HG03045 (cell line): Measurements from ENCODE around the gene EN1.

Source experiments
- ATAC-seq: cut with Tn5 transposase; IDR thresholded peaks from one replicate; pipeline ENCODE4 v1.9.1; 2021; ENCODE audit warnings: mild to moderate bottlenecking, moderate library complexity; ENCODE audit not compliant: unreplicated experiment

EN1 gene

DNA sequence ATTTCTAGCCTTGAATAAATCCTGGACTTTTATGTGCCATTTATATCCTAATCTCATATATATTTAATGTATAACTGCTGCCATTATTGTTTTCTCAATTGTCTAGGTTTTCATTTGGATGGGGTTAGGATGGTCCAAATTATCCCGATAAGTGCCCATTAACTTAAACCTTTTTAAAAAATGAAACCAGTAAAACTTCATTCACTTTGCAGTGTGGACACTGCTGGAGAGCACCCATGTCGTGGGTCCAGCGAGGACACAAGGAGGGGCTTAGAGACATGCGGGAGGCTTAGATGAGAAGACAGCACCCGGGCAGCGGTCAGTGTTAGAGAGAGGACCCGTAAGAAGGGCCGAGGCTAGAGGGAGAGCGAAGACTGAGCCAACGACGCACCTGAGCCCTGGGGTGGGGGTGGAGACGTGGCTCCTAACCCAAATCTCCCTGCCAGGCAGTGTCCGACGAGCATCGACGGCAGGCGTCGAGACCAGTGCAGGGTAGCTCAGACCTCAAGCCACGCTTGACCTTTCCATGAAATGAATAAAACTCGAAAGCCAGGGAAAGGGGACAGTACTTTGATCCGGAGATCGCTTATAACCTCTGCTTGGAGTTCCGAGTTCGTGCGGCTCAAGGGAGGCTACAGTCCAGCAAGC lies 9.0 kb upstream of the EN1 start:
- no peak for ATAC-seq

DNA sequence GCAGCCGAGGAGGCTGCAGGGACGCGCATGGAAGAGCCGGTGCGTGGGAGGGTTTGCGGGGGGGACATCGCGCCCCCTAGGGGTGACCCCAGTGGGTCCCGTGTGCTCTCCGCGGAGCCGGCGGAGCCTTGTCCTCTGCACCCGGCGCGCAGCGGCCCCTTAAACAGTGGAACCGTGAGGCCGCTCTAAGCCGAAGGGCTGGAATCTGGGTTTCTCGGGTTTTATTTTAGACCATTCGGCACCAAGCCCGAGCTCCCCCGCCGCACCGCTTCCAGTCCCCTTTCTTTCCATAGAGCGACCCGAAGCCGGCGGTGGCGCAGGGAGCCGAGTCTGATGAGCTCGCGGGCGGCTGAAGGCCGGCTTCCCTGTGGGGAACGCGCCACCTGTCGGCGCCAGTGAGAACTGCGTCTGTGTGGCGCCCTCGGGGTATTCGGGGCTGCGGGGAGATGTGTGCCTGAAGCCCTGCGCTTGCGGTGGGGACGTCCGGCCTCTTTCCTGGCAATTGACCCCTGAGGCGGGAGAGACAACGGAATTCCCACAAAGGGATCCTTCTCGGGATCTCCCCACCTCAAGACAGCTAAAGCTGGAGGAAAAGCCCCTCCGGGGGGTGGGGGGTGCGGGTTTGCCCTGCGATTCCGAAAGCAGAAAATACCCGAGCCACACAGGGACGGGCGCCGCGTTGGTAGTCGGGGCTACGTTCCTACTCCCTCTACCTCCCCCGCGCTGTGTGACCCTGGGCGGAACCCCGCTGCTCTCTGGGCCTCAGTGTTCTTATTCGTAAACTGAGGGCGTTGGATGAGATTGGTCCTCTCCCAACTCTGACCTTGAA lies 8.2 kb upstream of the EN1 start:
- peak; percentile 70 for ATAC-seq

DNA sequence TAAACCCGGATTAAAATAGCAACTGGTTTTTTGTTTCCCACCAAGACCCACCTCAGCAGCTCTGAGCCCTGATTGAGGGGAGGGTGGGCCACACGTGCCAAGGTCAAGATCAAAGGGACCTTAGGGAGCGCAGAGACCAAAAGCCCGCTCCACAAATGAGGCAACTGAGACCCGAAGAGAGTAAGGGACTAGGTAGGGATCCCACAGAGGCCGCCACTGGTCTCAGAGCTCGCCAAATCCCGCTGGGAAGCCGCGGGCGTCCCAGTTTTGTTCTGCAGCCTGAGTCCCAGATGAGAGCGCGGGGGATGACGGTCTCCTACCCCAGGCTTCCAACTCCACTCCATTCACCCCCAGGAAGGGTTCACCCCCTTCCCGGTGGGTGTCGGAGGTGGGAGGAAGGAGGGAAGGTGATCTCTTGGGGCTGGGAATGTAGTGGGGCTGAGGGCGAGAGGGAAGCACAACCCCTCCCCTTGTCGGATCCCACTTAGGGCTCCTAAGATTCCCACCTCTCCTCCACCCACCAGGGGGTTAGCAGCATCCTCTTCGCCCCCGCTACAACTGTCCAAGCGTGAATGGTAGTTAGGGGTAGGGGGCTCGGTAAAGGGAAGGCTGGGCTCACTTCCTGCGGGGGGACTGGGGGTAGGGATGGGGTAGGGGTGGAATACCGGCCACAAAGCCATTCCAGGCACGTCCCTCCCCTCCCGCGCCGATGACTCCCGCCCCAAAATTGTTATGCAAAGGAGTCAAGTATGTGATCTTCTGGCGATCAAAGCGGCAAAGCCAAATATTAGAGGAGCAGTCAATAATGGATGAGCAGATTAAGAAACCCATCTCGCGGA lies 7.3 kb upstream of the EN1 start:
- no peak for ATAC-seq

DNA sequence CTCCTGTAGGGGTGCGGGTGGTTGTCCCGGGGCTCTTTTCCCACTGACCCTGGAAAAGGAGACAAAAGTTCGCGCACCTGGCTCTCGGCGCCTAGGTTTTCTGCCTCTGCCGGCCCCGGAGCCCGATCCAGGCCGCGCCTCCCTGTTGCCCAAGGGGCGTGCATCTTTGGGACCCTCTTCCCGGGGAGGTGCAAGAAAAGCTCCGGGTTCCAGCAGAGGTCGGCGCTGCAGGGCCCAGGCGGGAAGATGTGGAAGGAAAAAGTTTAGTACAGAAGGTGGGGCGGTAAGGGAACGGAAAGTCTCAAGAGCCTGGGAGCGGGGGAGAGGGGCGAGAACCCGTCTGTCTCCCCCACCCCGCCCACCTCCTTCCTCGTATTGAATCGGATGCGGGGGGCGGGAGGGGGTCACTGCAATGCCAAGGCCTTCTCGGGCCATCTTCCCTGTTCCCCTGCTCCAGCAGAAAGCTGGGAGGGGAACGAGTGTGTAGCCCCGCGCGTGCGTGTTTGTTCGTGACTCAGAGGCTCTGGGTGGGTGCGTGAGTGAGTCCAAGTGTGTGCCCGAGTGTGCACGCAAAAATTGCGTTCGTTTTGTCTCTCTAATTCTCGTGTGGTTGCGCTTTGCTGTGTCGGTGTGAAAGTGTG lies 6.3 kb upstream of the EN1 start:
- no peak for ATAC-seq

DNA sequence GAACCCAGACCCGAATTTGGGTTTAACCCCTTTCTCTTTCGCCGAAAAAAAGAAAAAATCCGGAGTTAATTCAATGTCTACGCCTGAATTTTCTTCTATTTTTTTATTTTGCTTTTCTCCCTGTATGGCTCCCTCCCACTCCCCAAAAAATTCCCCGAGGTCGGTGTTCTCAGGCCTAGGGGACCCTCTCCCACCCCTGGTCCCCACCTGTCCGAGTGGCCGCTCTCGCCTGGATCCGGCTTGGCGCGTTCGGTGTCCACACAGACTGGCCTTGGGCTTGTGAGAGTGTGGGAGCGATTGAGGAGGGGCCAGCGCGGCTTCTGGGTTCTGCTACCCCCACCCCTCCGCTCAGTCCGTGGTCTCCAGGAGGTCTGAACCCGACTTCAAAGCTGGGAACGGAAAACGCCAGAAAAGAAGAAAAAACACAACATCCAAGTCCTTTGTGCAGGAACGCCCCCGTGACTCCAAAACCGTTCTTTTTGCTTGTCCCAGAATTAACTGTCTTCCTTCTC lies 5.7 kb upstream of the EN1 start:
- ATAC-seq, result no peak

DNA sequence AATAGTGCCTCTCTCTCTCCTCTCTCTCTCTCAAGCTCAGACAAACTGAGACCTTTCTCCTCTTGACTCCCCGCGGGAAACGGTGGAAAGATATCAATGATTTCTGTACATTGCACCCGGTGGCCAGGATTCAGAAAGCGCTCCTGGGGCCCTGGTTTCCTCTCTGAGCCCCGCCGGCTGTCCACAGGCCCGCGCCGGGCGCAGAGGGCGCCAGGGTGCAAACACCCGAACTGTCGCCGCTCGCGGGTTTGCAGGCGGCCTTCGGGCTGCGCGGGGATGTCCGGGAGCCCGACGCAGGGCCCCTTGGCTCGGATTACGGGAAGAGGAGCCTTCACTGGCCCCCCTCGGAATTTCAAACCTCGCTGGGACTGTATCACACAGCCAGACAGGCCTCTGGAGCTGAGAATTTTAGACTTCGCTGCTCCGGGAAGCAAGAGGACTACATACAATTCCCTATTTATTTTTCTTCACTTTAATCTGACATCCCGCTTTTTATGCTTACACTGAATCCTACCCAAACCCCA lies 5.2 kb upstream of the EN1 start:
- no peak for ATAC-seq

DNA sequence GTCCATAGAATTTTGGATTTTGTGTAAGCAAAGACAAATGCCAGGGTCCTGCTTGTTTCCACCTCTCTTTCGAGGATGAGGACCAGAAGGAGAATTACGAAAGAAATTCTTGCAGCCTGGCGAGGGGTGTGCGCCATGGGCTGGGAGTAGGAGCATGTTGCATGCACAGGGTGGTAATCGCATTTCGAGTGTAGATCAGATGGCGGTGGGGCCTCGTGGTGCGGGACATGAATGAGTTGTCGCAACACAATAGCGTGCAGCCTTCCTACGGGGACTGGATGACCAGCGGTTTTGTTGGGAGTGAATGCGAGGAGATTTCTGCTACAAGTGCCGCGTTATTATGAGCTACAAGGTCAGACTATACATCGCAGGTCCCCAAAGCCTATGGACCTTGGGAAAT lies 4.2 kb upstream of the EN1 start:
- no peak for ATAC-seq

DNA sequence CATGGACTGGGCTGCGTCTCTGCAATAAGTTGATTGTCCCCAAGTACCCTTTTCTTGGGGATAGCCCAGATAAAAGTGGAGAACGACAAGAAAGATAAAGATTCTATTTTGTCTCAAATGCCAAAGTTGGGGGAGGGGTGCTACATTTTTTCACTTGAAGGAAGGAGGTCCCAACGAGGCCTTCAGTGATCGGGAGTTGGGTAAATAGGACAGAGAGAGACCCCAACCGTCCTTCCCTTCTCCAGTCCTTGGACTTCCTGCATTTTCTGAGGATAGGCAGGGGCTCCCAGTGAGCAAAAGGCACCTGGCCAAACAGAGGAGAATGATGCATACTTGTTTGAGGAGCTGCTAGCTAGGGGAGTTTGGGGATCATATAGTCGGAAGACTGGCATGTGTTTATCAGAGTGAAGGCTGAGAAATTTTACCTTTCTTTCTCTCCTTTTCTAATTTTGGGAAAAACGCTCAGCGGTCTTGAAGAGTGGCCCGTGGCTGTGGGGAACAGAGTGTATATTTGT lies 3.5 kb upstream of the EN1 start:
- no peak for ATAC-seq

DNA sequence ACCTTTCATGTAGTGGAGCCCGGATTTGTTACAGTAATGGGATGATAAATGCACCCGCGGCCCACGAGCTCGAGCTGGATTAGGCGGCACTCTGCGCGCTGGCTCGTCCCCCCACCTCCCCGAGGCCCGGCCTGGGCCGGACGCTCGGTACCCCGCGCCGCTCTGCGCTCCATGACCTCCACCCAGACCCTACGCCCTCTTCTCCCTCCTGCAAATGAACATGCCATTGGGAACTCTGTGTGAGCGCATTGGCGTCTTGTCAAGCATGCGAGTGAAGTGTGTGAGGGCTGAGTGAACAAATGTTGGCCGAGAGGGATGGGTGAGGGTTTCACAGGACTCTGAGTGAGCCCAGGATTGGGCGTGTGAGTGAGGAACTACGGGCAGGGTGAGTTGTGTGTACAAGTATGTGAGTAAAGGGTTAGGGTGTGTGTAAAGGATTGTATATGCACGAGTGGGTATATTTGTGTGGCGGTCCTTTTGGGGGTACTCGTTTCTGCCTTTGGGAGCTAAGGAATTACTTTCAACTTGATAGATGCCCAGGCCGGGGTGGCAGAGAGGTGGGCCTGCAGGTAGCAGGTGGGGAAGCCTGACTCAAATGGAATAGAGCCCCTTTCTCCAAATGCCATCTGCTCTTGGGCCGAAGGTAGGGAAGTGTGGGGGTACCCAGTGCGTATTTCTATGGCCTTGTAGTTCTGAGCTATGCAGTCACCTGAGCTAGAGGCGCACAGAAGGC lies 2.9 kb upstream of the EN1 start:
- ATAC-seq, result no peak

DNA sequence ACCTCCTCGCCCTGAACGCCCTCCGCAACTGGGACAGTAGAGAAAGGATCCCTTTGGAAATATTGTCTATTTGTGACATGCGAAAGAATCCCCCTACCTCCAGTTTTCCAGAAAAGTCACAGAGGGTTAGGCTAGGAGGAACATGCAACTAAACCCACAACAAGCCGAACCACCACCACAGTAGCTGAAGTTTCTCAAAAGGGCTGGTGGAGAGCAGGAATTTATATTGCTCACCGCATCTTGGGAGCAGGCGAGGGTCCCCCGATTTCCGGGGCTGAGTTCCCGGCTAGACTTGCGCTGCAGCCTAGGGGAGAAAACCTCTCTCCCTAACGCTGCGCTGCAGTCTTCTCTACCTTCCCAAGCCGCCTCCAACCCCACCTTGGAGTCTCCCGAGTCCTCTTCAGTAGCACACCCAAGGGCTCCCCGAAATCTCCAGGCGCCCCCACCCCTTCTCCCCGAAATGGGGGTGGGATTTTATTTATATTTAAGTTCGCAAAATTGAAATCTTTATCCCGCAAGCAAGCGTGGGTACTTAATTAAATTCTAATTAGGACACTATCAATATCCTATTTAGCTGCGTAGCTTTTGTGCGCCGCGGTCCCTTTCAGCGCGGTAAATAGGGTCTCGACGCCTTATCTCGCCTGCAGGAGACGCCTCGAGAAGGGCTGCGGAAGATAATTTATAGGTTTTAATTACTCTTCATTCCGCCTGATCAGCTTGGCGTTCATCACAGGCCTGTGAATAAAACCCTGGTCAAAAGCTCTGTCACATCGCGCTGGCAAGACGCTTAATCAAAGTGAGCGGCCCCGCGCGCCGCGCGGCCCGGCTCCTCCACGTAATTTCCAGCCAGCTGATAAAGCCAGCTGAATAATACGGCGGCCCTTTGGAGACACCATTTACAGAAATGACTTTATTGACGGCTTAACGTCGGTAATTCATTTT lies 2.0 kb upstream of the EN1 start:
- no peak for ATAC-seq

DNA sequence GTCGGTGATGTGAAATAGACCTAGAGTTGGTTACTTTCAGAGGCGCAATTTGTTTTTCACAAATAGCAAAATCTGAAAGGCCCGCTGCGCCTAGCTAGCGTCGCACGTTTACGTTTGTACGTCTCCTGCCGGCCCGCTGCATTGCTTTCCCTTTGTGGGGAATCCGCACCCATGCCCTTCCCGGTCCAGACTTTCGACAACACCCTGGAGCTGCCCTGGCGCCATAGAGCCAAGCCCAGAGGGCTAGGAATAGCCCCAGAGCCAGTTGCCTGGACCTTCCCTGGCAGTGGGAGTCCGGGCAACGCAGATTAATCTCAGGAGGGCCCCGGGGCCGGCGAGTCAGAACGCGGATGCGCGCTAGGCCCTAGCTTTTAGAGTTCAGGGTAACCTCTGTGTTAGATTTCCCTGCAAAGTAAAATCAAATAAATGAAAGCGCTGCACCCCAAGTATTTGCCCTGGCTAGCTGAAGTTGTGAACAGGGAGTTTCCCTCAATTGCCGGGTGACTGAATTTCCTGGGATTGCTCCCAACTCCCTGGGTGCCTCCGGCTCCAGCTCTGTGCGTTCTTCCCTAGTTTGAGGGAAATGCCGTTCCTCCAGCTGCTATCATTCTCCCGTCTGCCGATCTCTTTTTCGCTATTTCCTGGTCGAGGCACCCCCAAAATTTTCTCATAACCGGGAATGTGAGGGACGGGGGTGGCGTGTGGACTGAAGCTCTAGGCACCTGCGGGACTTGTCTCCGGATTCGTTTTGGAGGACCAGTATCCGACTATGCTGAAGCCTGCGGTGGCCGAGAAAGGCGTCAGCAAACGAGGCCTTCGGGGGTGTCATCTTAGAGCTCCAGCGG lies 1.2 kb upstream of the EN1 start:
- ATAC-seq, result no peak

DNA sequence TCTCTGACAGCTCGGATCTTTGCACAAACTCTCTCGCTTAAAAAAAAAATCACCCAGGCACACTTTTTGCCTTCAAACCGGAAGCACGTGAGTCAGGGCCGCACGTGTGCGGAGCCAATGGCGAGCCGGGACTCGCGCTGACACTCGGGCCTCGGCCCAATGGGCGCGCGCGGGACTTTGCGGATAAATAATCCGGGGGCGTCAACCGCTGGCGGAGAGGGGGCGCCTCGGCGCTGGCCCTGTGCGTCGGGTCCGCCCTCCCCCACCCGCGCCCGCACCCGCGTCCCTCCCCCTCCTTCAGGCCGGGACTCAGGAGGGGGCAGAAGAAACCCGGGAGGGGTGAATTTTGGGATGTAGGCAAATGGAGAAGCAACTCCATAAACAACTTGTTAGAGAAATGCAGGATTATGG lies 319 bp upstream of the EN1 start:
- ATAC-seq, result no peak

DNA sequence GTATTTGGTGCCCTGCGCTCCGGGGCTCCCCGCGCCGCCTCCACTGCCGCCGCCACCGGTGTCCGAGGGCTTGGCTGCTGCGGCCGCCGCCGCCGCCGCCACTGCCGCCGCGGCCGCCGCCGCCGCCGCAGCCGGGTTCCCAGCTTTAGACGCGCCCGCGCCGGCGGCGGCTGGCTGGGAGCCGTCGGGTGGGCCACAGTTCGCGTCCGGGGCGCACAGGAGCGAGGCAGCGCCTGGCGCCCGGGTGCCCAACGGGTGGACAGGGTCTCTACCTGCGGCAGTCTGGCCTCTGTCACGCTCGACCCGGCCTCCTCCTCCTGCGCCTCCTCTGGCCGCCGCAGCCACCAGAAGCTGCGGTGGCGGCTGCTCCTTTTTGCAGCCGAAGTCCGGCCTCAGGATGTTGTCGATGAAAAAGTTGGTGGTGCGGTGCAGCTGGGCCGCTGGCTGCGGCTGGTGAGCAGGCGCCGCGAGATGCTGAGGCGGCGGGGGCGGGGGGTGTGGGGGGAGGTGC lies 951 bp downstream of the EN1 start:
- no peak for ATAC-seq

DNA sequence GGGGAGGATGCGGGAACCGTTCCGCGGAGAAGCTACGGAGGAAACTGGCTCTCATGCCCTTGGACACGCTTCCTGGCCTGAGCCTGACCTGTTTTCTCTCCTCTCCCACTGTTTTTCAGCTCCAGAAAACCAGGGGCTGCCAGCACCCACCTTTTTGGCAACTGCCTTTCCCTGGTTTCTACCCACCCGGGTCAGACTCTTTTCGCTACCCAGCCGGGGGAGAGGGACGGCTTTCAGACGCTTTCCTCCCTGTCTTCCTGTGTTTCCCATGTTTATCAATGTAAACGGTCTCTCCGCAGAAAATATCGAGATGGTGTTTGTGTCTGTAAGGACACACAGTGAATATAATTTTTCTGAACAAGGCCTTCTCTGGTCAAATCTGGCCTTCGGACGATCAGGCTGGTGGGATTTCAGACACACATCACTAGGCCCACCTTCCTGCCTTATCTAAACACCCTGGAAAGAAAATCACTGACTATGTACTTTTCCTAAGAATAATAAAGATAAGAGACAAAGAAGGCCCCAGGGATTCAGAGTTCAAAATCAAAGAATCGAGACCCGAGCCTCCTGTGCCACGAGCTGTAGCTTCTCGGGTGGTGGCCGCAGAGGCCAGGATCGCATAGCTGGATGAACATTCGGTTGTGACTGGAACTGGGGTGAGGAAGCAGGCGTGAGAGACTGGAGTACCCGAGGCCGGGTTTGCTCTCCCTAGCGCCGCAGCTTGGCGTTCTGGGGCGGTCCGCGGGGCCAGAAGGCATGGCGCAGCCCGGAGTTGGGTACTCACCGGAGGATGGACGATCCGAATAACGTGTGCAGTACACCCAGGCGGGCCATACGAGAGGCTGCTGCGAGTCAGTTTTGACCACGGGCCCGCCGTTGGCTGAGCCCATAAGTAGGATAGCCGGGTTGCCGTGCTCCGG lies 1.7 kb downstream of the EN1 start:
- ATAC-seq, result no peak

DNA sequence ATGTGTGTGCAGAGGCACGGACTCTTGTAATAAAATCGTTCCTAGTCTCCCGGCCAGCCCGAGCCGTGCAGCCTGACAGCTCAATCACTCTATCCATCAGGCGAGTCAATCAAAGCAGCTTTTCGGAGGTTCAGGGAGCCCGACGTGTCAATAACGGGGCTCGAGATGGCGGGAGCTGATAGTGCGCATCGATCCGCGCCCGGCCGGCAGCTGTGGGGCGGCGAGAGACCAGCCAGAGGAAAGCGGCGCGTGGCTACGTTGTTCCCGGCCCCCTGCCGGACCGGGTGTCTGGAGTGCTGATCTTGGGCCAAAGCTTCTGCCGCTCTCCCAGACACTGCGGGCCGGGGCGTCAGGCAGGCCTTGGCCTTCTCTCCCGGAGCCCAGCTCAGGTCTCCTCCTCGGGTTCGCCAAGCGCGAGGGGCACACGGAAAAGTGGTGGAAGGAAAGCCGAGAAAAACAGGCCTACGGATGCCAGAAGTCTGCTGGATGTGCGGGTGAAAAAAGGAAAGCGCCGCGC lies 2.4 kb downstream of the EN1 start:
- ATAC-seq, result no peak

DNA sequence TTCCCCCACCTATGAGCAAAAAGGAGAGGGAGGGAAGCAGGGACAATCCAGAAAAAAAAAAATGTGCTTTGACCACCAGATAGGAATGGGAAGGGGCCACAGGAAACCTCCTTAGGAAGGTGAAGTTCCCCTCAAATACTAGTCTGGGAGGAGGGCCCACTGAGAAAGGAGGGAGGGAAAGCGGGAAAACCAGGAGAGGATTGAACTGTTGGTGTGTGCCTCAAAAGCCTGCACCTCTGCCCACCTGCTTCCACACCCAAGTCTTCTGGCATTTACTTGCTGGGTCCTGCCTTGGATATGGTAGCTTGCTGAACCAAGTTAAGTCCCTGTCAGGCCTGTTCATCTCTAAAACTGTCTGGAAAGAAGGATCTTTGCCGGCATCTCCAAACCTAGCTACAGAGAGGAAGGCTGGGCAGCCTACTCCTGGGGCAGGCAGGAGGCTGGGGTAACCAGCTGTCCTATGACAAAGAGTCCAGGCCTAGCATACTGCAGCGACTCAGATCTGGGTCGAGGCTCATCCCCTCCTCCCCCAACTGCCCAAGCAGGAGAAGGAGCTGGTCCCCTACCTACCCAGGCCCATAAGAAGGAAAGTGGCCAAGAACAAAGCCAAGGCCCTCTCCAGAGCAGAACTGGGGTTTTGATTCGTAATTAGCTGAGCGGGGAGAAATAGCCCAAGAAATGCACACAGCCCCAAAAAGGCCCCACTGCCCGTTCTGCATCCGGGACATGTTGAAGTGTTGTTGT lies 3.0 kb downstream of the EN1 start:
- ATAC-seq, result no peak
